Aortic smooth muscle cell (primary cell): ENCODE results near the gene TNRC6B. TPM values are rescaled to one million over a fixed set of nuclear protein-coding genes. Genes with fewer than 3 reads are reported as not detected.

Source experiments
- total RNA-seq: library from RNA; depleted of rRNA; stranded (reverse); fragments of >200 nt; gene quantifications from 2 replicates; pipeline ENCODE4 v1.2.3, GENCODE V29; 2014

Gene TNRC6B
- total RNA-seq: 19.9 and 21.8 TPM in 2 replicates

GRCh38 chr22:40177738-40178416, at the start of gene TNRC6B:
Gene TNRC6B (plus strand): TSS chr22:40177925. CDS start chr22:40178136, 211 bp downstream.

GRCh38 chr22:40346185-40347118, 168.7 kb downstream of the TNRC6B start, which contains the start of gene ADSL:
Gene ADSL (plus strand): TSS chr22:40346500. CDS start chr22:40346559, 59 bp downstream.

Other genes with a start within 250 kb of the TNRC6B start
- gene TMA7B, start 217.5 kb upstream of the TNRC6B start, total RNA-seq: not detected in 2 replicates
- gene FAM83F, start 183.0 kb upstream of the TNRC6B start, total RNA-seq: not detected in 2 replicates
- gene ADSL, start 168.6 kb downstream of the TNRC6B start, total RNA-seq: 99.2 and 106 TPM in 2 replicates
- 36.9 and 37.5 TPM in 2 replicates for gene SGSM3, start 192.7 kb downstream of the TNRC6B start, total RNA-seq